ENCODE measurements around the gene LHCGR.

LHCGR gene

GRCh38 chr2:48717846-48718245 lies 37.7 kb downstream of the LHCGR start:
- Histone ChIP-seq H3K27ac (ENCODE audit: extremely low read depth, low read depth, low read length) (no peak overlapping the region), H3K4me3 (ENCODE audit: low read depth, low read length) (no peak overlapping the region), H3K9me3 (ENCODE audit: control insufficient read depth, insufficient read depth, low read depth, low read length) (no peaks in the 10 kb centered on the region), H3K4me1 (ENCODE audit: control insufficient read depth, insufficient read depth, low read length) (peaks cover 25% of the 10 kb centered on the region), H3K36me3 (ENCODE audit: control insufficient read depth in 2 of 2, insufficient read depth in 1 of 2, low read length in 2 of 2) (no peaks in the 10 kb centered on the region)
- TF ChIP-seq ZNF133 (tag by site-specific recombination; IDR thresholded peaks at IDR 0.05) = no peak
- CTCF ChIA-PET = interaction anchor here (0.6 to 1.1 kb wide), 3 partner anchors 63 to 1012 kb away, joined by 3 to 5 read pairs (median 3); no protein-coding TSS in a partner anchor
- POLR2A ChIA-PET = no interaction called here

- ChIA-PET POLR2A (no interaction called here), CTCF (interaction anchor here (1.5 kb wide), 1 partner anchor 10 kb away, joined by 3 read pairs; no protein-coding TSS in a partner anchor)
- Histone ChIP-seq H3K36me3 (ENCODE audit: control insufficient read depth in 2 of 2, insufficient read depth in 1 of 2, low read length in 2 of 2) (no peaks in the 10 kb centered on the region), H3K4me1 (ENCODE audit: control insufficient read depth, insufficient read depth, low read length) (peaks cover 25% of the 10 kb centered on the region), H3K27ac (ENCODE audit: extremely low read depth, low read depth, low read length) (peak overlapping the region; percentile 30; the same call in 1 of the 2 replicates), H3K4me3 (ENCODE audit: low read depth, low read length) (no peak overlapping the region), H3K9me3 (ENCODE audit: control insufficient read depth, insufficient read depth, low read depth, low read length) (no peaks in the 10 kb centered on the region)
- TF ChIP-seq ZNF549 (tag by site-specific recombination; IDR thresholded peaks at IDR 0.05) (no peak), ZNF660 (tag by site-specific recombination; IDR thresholded peaks at IDR 0.05) (0 out of 2 replicates have a peak, but pooled peaks have one; percentile 17), ZBTB49 (tag by site-specific recombination; IDR thresholded peaks at IDR 0.05; ENCODE audit: low read depth) (no peak), GLIS1 (tag by site-specific recombination; IDR thresholded peaks at IDR 0.05) (peak; percentile 77), ZBTB44 (tag by site-specific recombination; IDR thresholded peaks at IDR 0.05) (0 out of 2 replicates have a peak, but pooled peaks have one; percentile 42), ZNF747 (tag by site-specific recombination; IDR thresholded peaks at IDR 0.05) (no peak), PRDM10 (tag by site-specific recombination; IDR thresholded peaks at IDR 0.05) (peak; percentile 34), ZNF2 (tag by site-specific recombination; IDR thresholded peaks at IDR 0.05) (no peak), ZBTB7A (tag by site-specific recombination; IDR thresholded peaks at IDR 0.05; ENCODE audit: low read depth) (no peak)
These were observed 39.6 kb downstream of the LHCGR start for GRCh38 chr2:48715956-48716355.

GRCh38 chr2:48715042-48715899 lies 40.3 kb downstream of the LHCGR start:
- Histone ChIP-seq H3K4me1 (ENCODE audit: control insufficient read depth, insufficient read depth, low read length) (peaks cover 25% of the 10 kb centered on the region), H3K9me3 (ENCODE audit: control insufficient read depth, insufficient read depth, low read depth, low read length) (no peaks in the 10 kb centered on the region), H3K36me3 (ENCODE audit: control insufficient read depth in 2 of 2, insufficient read depth in 1 of 2, low read length in 2 of 2) (no peaks in the 10 kb centered on the region), H3K4me3 (ENCODE audit: low read depth, low read length) (no peak overlapping the region), H3K27ac (ENCODE audit: extremely low read depth, low read depth, low read length) (peak overlapping the region; percentile 30; the same call in 1 of the 2 replicates)
- CTCF ChIA-PET = interaction anchor here (1.5 kb wide), 1 partner anchor 10 kb away, joined by 3 read pairs; no protein-coding TSS in a partner anchor
- POLR2A ChIA-PET = no interaction called here
- TF ChIP-seq ZNF610 (tag by site-specific recombination; IDR thresholded peaks at IDR 0.05; ENCODE audit: borderline replicate concordance) = no peak
- no peak for TF ChIP-seq ZBTB6 (tag by site-specific recombination; IDR thresholded peaks at IDR 0.05)
- no peak for TF ChIP-seq ZNF626 (tag by site-specific recombination; IDR thresholded peaks at IDR 0.05)
- TF ChIP-seq GLIS2 (tag by site-specific recombination; IDR thresholded peaks at IDR 0.05) = no peak
- no peak for TF ChIP-seq ZNF777 (tag by site-specific recombination; IDR thresholded peaks at IDR 0.05; ENCODE audit: borderline replicate concordance)
- no peak for TF ChIP-seq ZNF707 (tag by site-specific recombination; IDR thresholded peaks at IDR 0.05)
- no peak for TF ChIP-seq ZNF521 (tag by site-specific recombination; IDR thresholded peaks at IDR 0.05)
- TF ChIP-seq KLF10 (tag by site-specific recombination; IDR thresholded peaks at IDR 0.05) = 0 out of 2 replicates have a peak, but pooled peaks have one; percentile 19

Measured in HEK293 (cell line).